DLD1 (cell line): ENCODE results near the gene TWSG1.

Experiments
- in situ Hi-C: cut with HindIII; loops from 2 replicates; pipeline ENCODE4 v1.10.0; 2017; ENCODE audit warnings: low sequenced_read_pairs

The TWSG1 gene

DNA sequence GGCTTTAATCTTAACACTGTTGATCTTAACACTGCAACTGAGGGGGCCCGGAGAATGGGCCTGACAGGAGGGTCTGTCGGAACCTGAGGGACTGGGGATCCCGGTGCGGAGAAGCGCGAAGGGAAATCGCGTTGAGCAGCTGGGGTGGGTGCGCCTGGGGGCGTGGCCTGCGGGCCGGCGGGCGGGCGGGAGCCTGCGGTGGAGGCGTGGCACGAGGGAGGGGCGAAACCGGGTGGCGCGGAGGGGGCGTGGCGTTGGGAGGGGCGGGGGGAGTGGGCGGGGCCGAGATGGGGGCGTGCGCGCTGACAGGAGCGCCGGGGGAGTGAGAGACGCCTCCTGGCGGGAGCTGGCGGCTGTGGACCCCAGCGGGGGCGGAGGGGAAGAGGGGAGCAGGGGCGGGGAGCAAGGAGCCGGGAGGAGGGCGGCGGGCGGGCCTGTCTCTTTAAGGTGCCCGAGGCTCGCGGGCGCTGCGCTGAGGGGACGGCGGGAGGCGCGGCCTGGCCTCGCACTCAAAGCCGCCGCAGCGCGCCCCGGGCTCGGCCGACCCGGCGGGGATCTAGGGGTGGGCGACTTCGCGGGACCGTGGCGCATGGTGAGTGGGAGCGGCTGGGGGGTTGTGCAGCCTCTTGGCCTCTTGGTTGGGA lies at the start of gene TWSG1:
TWSG1 (plus strand) TSS at position 445 of the 644 bp plus-strand sequence. CDS start 2,457 bp downstream, outside the sequence.
- in situ Hi-C loops, result no loop called here

DNA sequence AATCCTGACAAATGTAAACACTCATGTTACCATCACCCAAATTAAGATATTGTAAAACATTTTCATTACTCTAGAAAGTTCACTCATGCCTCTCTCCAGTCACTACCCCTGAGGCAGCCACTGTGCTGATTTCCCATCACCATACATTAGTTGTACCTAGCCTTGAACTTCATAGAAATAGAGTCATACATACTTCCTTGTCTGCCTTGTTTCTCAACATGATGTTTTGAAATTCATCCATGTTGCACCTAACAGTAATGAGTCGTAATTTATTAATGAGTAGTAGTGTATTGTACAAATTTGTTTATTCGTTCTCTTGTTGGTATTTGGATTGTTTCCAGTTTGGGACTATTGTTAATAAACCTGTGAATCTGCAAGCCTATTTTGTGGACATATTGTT lies 49.0 kb upstream of the TWSG1 start:
- in situ Hi-C loops, result no loop called here

DNA sequence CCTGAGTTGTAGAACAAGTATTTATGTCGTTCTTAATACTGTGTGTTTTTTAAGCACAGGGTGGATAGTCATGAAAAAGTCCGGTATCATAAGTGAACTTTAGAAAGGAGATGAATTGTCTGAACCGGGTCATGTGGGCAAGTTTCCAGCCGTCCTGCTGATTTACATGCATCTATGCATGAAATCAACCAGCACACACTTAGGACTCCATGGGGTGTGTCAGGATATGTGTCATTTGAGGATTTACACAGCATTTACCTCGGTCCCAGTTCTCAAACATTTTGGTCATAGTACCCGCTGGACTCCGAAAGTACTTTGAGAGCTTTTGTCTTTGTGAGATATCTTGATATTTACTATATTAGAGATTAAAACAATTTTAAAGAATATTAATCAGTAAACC lies 47.5 kb upstream of the TWSG1 start:
- in situ Hi-C loops, result no loop called here

DNA sequence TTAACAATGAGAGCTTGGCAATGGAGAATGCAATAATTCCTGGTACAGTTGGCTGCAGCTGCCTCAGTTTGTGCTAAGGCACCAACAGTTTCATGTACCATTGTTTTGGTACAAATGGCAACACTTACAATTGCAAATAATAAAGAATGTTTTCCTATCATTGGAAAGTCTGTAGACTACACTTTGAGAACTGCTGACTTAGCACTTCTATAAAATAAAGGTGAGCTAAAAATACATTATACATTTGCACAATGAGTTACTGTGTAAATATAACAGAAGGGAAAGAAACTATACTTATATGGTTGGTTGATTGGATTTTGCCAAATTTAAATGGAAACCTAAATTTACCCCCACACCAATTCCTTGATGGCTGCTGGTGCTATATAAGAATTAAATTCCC lies 44.9 kb upstream of the TWSG1 start:
- in situ Hi-C loops, result no loop called here

DNA sequence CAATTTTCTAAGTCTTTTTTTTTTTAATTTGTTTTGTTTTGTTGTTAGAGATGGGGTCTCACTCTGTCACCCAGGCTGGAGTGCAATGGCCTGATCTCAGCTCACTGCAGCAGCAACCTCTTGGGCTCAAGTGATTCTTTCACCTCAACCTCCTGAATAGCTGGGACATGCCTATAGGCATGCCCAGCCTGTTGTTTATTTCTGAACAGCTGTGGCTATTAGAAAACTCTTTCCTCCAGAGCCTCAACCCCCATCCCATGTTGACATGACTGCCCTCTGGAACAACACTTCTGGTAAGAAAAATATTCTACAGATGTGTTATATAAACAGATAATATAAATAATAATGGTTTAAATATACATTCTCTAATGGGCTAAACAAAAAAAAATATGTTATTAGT lies 44.4 kb upstream of the TWSG1 start:
- in situ Hi-C loops, result no loop called here

DNA sequence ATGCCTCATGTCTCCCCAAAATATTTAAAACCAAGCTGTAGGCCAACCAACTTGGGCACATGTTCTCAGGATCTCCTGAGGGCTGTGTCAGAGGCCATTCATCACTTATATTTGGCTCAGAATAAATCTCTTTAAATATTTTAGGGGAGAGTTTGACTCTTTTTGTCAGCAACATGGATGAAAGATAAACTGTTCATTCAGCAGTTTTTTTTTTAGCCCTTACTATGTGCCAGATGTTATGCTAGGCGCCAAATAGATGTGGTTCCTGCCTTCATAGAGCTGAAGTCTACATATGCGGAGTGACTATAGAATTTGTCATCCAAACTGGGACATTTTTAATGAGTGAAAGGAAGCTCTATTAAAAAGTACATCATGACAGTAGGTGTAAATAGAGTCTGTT lies 42.5 kb upstream of the TWSG1 start:
- in situ Hi-C loops, result no loop called here

DNA sequence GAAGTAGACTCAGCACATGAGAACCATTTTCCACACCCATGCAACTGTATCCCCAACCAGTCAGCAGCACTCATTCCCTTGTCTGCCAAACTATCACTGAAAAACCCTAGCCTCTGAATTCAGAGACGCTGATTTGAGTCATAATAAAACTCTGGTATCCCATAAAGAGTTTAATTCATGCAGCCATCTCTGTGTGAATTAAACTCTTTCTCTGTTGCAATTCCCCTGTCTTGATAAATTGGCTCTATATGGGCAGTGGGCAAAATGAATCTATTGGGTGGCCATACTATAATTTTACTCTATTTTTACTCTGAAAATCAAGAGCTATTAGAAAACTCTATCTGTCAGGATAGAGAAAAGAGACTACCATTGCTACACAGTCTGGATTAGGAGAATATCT lies 40.6 kb upstream of the TWSG1 start:
- in situ Hi-C loops, result no loop called here

DNA sequence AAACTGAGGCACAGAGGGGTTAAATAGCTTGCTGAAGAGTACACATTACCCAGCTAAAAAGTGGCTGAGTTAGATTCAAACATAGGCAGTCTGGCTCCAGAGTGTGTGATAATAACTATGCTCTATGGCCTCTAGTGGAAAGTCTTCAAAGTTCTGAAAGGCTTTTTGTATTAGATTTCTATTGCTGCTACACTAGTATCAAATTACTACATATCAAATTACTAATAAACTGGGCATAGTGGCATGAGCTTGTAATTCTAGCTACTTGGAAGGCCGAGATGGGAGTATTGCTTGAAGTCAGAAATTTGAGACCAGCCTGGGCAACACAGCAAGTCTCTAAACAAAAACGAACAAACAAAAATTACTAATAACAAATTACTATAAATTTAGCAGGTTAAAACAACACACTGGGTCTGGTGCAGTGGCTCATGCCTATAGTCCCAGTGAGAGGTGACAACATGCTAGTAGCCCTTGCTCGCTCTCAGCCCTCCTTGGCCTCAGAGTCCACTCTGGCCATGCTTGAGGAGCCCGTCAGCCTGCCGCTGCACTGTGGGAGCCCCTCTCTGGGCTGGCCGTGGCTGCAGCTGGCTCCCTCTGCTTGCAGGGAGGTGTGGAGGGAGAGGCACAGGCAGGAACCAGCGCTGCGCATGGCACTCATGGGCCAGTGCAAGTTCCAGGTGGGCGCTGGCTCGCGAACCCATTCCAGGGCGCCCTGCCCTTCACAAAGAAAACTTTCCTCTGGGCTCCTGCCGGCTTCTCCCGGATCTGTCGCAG lies 38.2 kb upstream of the TWSG1 start:
- in situ Hi-C loops, result no loop called here

DNA sequence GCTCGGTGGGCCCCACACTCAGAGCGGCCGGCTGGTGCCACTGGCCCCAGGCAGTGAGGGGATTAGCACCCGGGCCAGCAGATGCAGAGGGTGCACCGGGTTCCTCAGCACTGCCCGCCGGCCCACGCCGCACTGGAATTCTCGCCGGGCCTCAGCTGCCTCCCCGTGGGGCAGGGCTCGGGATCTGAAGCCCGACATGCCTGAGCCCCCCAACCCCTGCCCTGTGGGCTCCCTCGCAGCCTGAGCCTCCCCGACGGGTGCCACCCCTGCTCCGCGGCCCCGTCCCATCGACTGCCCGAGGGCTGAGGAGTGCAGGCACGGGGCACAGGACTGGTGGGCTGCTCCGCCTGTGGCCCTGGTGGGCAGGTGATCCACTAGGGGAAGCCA lies 37.6 kb upstream of the TWSG1 start:
- in situ Hi-C loops, result no loop called here

DNA sequence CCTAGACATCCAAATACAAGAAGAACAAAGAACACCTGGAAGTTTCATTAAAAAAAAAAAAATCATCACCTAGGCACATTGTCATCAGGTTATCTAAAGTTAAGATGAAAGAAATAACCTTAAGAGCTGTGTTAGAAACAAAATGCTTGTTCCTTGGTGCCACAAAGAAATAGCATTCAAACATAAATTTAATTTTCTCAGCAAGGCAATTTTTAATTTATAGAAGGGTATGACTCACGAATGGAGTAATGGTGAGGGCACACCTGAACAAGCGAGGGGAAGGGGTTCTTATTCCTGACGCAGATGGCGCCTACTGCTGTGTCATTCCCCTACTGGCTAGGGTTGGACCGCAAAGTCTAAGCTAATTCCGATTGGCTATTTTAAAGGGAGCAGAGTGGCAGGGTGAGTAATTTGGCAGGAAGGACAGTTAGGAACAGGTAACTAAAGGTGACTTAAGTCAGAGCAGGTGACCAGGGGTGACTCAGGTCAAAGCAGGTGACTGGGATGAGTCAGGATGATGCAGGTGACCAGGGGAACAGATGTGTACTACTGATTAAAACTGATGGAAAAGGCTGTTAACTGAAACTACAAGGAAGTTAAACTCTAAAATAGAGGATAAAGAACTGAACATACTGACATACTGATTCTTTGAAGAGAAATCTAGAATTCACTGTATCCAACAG lies 30.0 kb upstream of the TWSG1 start:
- in situ Hi-C loops, result no loop called here

DNA sequence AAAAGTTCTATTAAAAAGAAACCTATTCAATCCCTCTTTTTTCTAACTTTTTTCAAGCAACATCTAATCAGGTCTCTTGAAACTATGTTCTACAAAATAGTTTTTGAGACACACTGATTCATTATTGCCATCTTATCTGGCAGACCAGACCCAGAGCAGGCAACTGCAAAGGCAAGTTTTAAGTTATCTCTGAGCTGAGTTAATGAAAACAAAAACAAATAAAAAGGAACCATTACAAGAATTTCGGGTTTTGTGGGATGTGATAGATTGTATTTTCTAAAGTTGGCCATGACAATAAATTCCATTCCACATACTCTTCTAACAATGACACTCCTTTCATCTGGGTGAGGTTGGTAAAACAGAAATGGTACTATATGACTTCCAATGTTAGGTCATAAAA lies 15.2 kb upstream of the TWSG1 start:
- in situ Hi-C loops, result no loop called here

DNA sequence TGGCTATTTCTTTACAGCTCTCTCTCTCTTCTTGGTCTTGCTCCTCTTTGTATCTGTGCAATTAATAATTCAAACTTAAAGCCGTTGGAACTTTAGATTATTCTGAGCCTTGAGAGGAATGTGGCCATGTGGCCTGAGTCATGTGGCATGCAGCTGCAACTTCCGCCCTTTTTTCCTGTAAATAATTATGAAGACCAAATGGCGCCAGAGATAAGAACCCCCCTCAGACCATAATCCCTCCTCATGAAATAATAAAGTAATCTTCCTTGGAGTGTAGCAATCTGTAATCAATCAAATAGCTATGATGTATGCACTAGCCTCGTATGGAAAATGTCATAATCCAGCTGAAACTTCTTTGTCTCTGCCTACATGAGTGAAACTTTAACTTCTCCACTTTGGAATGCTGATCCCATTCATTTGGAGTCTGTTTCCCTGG lies 13.5 kb upstream of the TWSG1 start:
- in situ Hi-C loops, result no loop called here

DNA sequence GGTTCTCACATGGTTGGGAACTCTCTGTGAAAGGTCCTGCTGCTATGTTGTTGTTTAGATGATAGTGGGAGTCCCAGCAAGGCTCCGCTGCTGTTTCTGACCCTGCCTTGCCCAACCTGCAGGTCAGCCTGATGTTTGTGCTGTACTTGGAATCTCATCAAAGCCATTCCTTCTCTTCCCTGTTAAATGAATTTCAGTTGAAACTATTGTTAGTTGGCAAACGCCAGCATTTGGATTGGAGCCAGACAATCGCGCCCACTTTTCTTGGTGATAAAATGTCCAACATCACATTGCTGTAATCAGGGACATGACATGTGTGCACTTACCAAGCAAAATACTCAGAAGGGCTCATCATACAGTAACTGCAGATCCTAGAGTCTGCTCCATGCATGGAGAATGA lies 12.8 kb upstream of the TWSG1 start:
- in situ Hi-C loops, result no loop called here

DNA sequence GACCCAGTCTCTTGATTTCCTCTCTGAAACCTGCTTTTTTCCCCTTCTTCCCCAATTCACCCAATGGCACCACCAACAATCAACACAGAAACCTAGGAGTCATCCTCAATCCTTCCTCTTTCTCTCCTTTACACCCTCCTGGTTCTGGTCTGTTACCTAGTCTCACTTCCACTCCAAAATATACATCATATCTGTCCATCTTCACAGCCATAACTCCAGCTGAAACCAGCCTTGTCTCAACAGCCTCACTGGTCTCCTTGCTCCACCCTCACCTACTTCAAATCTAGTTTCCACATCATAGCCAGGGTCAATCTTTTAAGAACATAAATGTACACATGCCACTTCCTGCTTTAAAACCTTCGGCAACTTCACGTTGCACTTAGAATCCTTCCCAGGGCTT lies 11.8 kb upstream of the TWSG1 start:
- in situ Hi-C loops, result no loop called here

DNA sequence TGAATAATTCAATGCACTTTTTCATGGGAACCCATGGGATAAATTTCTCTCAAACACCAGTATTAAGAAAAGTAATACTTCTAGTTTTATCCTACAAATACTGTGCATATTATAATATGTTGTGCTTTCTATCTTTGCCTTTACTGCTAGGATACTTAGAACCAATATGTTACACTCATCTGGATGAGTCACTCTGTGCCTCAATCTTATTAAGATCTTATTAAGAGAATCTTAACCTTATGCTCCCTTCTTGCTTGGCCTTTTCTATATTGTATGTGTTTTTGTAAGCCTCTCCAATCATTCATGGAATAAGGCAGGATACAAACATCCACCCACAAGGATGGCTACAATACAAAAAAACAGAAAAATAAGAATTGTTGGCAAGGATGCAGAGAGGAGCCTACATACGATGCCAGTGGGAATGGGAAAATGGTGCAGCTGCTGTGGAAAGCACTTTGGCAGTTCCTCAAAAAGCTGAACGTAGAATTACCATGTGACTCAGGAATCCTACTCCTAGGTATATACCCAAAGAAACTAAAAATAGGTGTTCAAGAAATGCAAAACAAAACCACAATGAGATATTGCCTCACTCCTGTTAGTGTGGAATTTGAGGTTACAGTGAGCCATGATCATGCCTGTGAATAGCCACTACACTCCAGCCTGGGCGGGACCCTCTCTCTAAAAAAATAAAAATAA lies 10.7 kb upstream of the TWSG1 start:
- in situ Hi-C loops, result no loop called here

DNA sequence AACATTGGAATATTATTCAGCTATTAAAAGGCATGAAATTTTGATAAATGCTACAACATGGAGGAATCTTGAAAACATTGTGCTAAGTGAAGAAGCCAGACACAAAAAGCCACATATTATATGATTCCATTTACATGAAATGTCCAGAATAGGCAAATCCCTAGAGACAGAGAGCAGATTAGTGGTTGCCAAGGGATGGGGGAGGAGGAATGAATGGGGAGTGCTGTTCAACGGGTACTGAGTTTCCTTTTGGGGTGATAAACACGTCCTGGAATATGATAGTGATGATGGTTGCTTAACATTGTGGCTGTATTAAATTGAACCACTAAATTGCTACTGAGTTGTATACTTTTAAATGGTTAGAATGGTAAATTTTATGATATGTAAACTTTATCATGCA lies 8.9 kb upstream of the TWSG1 start:
- in situ Hi-C loops, result no loop called here

DNA sequence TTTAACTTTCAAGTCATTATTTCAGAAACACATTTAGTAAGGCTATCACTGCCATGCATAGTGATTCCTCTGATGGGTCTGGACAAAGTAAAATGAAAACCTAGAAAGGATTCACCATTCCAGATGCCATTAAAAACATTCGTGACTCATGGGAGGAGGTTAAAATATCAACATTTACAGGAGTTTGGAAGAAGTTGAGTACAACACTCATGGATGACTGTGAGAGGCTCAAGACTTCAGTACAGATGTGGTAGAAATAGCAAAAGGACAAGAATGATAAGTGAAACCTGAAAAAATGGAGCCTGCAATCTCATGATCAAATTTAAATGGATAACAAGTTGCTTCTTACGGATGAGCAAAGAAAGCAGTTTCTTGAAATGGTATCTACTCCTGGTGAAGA lies 5.8 kb upstream of the TWSG1 start:
- in situ Hi-C loops, result no loop called here

DNA sequence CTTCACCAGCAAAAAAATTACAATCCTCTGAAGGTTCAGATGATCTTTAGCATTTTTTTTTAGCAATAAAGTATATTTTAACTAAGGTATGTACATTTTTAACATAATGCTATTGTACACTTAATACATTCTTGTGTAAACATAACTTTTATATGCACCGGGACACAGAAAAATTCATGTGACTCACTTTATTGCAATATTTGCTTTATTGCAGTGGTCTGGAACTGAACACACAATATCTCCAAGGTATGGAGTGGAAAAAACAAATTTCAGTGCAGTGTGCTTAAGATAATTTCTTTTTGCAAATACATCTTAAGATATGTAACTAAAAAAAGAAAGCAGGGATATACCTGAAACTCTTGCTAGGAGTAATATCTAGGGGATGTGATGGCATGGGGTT lies 5.1 kb upstream of the TWSG1 start:
- in situ Hi-C loops, result no loop called here

DNA sequence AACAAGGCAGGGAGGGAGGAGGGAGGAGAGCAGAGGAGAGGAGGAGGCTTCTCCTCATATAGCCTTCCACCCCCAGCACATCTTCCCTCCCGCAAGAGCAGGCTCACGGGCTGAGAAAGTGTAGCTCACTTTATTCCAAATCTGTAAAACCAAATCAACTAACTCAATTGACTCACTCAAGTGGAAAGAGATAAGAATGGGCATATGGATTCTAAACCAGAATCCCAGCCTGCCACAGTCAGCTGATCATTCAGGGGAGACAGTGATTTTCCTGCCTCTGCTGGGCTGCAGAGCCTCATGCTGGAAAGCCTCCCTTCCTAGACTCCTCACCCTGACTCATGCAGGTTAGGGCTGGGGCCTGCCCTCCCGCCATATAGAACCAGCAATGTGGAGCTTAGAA lies 4.2 kb upstream of the TWSG1 start:
- in situ Hi-C loops, result no loop called here

DNA sequence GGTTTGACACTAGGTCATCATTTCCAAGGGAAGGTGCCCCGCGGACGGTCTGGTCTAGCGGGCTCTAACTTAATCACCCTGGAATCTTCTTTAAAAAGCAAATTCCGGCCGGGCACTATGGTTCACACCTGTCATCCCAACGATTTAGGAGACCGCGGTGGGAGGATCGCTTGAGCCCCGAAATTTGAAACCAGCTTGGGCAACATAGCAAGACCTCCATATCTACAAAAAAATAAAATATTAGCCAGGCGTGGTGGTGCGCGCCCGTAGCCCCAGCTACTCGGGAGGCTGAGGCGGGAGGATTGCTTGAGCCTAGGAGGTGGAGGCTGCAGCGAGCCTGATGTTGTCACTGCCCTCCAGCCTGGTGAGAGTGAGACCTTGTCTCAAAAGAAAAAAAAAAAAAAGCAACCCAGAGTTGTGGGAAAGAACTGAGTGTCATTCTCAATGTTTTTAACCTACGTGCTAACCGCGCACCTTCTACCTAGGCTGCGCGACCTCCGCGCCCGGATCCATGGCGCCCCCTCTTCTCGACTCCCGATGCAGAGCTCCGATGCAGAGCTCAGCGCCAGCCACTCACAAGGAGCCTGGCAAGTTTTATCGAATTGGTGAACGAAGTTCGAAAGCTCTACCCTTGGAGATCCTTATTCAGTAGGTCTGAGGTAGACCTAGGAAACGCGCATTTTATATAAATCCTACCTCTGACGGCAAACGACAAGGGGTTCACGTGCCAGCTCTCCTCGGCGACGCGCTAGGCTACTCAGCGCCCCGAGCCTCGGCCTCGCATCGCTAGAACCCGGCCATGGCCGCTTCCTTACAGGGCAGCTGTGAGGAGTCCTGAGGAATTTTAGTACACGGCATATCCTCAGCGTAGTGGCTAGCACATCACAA lies 888 bp upstream of the TWSG1 start:
- in situ Hi-C loops, result no loop called here
